ENCODE data around the gene EPHB3. TPM values are rescaled to one million over a fixed set of nuclear protein-coding genes. Genes with fewer than 3 reads are reported as not detected.

The EPHB3 gene
- total and polyA plus RNA-seq, 4 donors, result 0.50 to 9.0 (median 3.4) TPM

GRCh38 chr3:184551103-184551502 is 10.5 kb upstream of the EPHB3 start:
- ATAC-seq (ENCODE audit: low FRiP score), result no peak
- H3K4me3 ChIP-seq (ENCODE audit: low read length in 2 of 2), result no peak overlapping the region
- 91 to 92% methylated on average over 8 of the region's 8 CpGs for WGBS, 2 donors
- no peaks in the 10 kb centered on the region for H3K27me3 ChIP-seq (ENCODE audit: control insufficient read depth in 1 of 2, insufficient read depth in 2 of 2, low read length in 1 of 2)
- DNase-seq, result peak in 1 of 2 donors; percentile 45
- intact Hi-C loops (cut with DNase I), result no loop called here
- no peaks in the 10 kb centered on the region for H3K36me3 ChIP-seq (ENCODE audit: control insufficient read depth in 1 of 2, insufficient read depth in 2 of 2, low read length in 1 of 2)
- no peaks in the 10 kb centered on the region for H3K4me1 ChIP-seq (ENCODE audit: control insufficient read depth in 1 of 2, insufficient read depth in 2 of 2, low read length in 2 of 2)
- no peak overlapping the region for H3K27ac ChIP-seq (ENCODE audit: low read depth in 1 of 2, low read length in 2 of 2)
- no peaks in the 10 kb centered on the region for H3K9me3 ChIP-seq (ENCODE audit: control insufficient read depth, low read length)

GRCh38 chr3:184551614-184552256 is 9.8 kb upstream of the EPHB3 start:
- intact Hi-C loops (cut with DNase I), result no loop called here
- no peak overlapping the region for H3K27ac ChIP-seq (ENCODE audit: low read depth in 1 of 2, low read length in 2 of 2)
- no peak overlapping the region for H3K4me3 ChIP-seq (ENCODE audit: low read length in 2 of 2)
- peak in 1 of 2 donors; percentile 69 for DNase-seq
- no peaks in the 10 kb centered on the region for H3K9me3 ChIP-seq (ENCODE audit: control insufficient read depth, low read length)
- no peak for ATAC-seq (ENCODE audit: low FRiP score)
- H3K4me1 ChIP-seq (ENCODE audit: control insufficient read depth in 1 of 2, insufficient read depth in 2 of 2, low read length in 2 of 2), result no peaks in the 10 kb centered on the region
- 88 to 89% methylated on average over 12 of the region's 12 CpGs for WGBS, 2 donors
- H3K27me3 ChIP-seq (ENCODE audit: control insufficient read depth in 1 of 2, insufficient read depth in 2 of 2, low read length in 1 of 2), result no peaks in the 10 kb centered on the region
- H3K36me3 ChIP-seq (ENCODE audit: control insufficient read depth in 1 of 2, insufficient read depth in 2 of 2, low read length in 1 of 2), result no peaks in the 10 kb centered on the region

- Histone ChIP-seq H3K27me3 (ENCODE audit: control insufficient read depth in 1 of 2, insufficient read depth in 2 of 2, low read length in 1 of 2) (no peaks in the 10 kb centered on the region), H3K4me1 (ENCODE audit: control insufficient read depth in 1 of 2, insufficient read depth in 2 of 2, low read length in 2 of 2) (no peaks in the 10 kb centered on the region), H3K9me3 (ENCODE audit: control insufficient read depth, low read length) (no peaks in the 10 kb centered on the region), H3K27ac (ENCODE audit: low read depth in 1 of 2, low read length in 2 of 2) (no peak overlapping the region), H3K36me3 (ENCODE audit: control insufficient read depth in 1 of 2, insufficient read depth in 2 of 2, low read length in 1 of 2) (no peaks in the 10 kb centered on the region), H3K4me3 (ENCODE audit: low read length in 2 of 2) (no peak overlapping the region)
- no peak for ATAC-seq (ENCODE audit: low FRiP score)
- no peak for DNase-seq
- WGBS, 2 donors, result 91% methylated on average over 5 to 6 of the region's 6 CpGs
- intact Hi-C loops (cut with DNase I), result no loop called here
Measured at GRCh38 chr3:184552296-184552695, 9.3 kb upstream of the EPHB3 start.

- intact Hi-C loops (cut with DNase I), result no loop called here
- Histone ChIP-seq H3K9me3 (ENCODE audit: control insufficient read depth, low read length) (no peaks in the 10 kb centered on the region), H3K27ac (ENCODE audit: low read depth in 1 of 2, low read length in 2 of 2) (no peak overlapping the region), H3K27me3 (ENCODE audit: control insufficient read depth in 1 of 2, insufficient read depth in 2 of 2, low read length in 1 of 2) (no peaks in the 10 kb centered on the region), H3K36me3 (ENCODE audit: control insufficient read depth in 1 of 2, insufficient read depth in 2 of 2, low read length in 1 of 2) (no peaks in the 10 kb centered on the region), H3K4me1 (ENCODE audit: control insufficient read depth in 1 of 2, insufficient read depth in 2 of 2, low read length in 2 of 2) (no peaks in the 10 kb centered on the region), H3K4me3 (ENCODE audit: low read length in 2 of 2) (no peak overlapping the region)
- 88 to 93% methylated on average over 13 of the region's 13 CpGs for WGBS, 2 donors
- no peak for ATAC-seq (ENCODE audit: low FRiP score)
- no peak for DNase-seq
Measured at GRCh38 chr3:184552863-184553262, 8.7 kb upstream of the EPHB3 start.

DNA sequence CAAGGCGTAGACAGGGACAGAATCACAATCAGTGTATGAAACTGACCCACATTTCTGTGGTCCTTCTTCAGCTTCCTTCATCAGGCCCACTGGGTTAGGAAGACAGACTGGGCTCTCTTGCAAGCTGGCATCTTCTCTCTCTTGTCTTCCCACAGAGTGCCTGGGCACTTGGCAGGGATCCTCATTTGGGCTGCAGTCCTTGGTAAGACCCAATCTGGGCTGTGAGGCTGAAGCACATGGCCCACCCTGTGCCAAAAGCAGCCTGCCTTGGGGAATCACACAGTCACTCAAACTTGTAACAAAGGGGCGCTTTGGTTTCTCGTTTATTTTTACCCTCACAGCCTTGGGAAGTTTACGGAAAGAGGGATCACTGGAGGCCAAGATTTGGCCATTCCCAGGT is 8.2 kb upstream of the EPHB3 start:
- H3K27me3 ChIP-seq (ENCODE audit: control insufficient read depth in 1 of 2, insufficient read depth in 2 of 2, low read length in 1 of 2), result no peaks in the 10 kb centered on the region
- H3K4me1 ChIP-seq (ENCODE audit: control insufficient read depth in 1 of 2, insufficient read depth in 2 of 2, low read length in 2 of 2), result no peaks in the 10 kb centered on the region
- intact Hi-C loops (cut with DNase I), result no loop called here
- H3K27ac ChIP-seq (ENCODE audit: low read depth in 1 of 2, low read length in 2 of 2), result no peak overlapping the region
- H3K9me3 ChIP-seq (ENCODE audit: control insufficient read depth, low read length), result no peaks in the 10 kb centered on the region
- DNase-seq (no peak), ATAC-seq (ENCODE audit: low FRiP score) (no peak)
- WGBS, 2 donors, result 73% methylated on average over 4 of the region's 4 CpGs
- no peaks in the 10 kb centered on the region for H3K36me3 ChIP-seq (ENCODE audit: control insufficient read depth in 1 of 2, insufficient read depth in 2 of 2, low read length in 1 of 2)
- no peak overlapping the region for H3K4me3 ChIP-seq (ENCODE audit: low read length in 2 of 2)

- no peaks in the 10 kb centered on the region for H3K4me1 ChIP-seq (ENCODE audit: control insufficient read depth in 1 of 2, insufficient read depth in 2 of 2, low read length in 2 of 2)
- no peak overlapping the region for H3K4me3 ChIP-seq (ENCODE audit: low read length in 2 of 2)
- 94 to 96% methylated on average over 5 of the region's 5 CpGs for WGBS, 2 donors
- no peaks in the 10 kb centered on the region for H3K9me3 ChIP-seq (ENCODE audit: control insufficient read depth, low read length)
- H3K36me3 ChIP-seq (ENCODE audit: control insufficient read depth in 1 of 2, insufficient read depth in 2 of 2, low read length in 1 of 2), result no peaks in the 10 kb centered on the region
- intact Hi-C loops (cut with DNase I), result no loop called here
- no peak for ATAC-seq (ENCODE audit: low FRiP score)
- no peak overlapping the region for H3K27ac ChIP-seq (ENCODE audit: low read depth in 1 of 2, low read length in 2 of 2)
- no peak for DNase-seq
- no peaks in the 10 kb centered on the region for H3K27me3 ChIP-seq (ENCODE audit: control insufficient read depth in 1 of 2, insufficient read depth in 2 of 2, low read length in 1 of 2)
Measured at GRCh38 chr3:184554461-184554860, 7.1 kb upstream of the EPHB3 start.

- Histone ChIP-seq H3K27ac (ENCODE audit: low read depth in 1 of 2, low read length in 2 of 2) (no peak overlapping the region), H3K9me3 (ENCODE audit: control insufficient read depth, low read length) (no peaks in the 10 kb centered on the region), H3K4me1 (ENCODE audit: control insufficient read depth in 1 of 2, insufficient read depth in 2 of 2, low read length in 2 of 2) (no peaks in the 10 kb centered on the region), H3K27me3 (ENCODE audit: control insufficient read depth in 1 of 2, insufficient read depth in 2 of 2, low read length in 1 of 2) (no peaks in the 10 kb centered on the region), H3K36me3 (ENCODE audit: control insufficient read depth in 1 of 2, insufficient read depth in 2 of 2, low read length in 1 of 2) (no peaks in the 10 kb centered on the region), H3K4me3 (ENCODE audit: low read length in 2 of 2) (no peak overlapping the region)
- ATAC-seq (ENCODE audit: low FRiP score), result no peak
- no peak for DNase-seq
- 70 to 79% methylated on average over 15 of the region's 15 CpGs for WGBS, 2 donors
- intact Hi-C loops (cut with DNase I), result no loop called here
Measured at GRCh38 chr3:184556582-184557347, 4.8 kb upstream of the EPHB3 start.

DNA sequence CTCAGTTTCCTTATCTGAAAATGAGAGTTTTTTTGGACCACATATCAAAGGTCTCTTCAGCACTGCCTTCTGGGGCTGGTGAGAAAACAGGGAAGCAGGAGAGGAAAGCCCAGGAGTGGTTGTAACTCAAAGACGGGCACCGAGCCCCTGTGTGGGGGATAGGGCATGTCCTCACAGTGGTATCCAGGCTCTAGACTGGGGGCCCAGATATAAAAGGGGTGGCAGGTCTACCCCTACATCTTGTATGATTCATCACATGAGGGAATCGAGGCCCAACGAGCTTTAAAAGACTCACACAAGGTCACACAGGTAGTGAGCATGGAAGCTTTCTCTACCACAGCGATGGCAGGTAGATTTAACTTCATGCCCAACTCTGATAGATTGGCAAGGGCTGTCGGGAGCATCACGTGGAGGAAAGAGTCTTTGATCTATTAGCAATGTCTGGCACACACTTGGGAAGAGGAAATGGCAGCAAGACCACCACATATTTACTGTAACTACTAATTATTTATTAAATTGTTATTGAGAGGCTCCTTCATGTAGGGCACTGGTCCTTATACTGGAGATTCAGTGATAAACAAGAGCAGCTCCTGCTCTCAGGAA is 4.1 kb upstream of the EPHB3 start:
- ATAC-seq (ENCODE audit: low FRiP score) (no peak), DNase-seq (no peak)
- H3K27me3 ChIP-seq (ENCODE audit: control insufficient read depth in 1 of 2, insufficient read depth in 2 of 2, low read length in 1 of 2), result no peaks in the 10 kb centered on the region
- H3K9me3 ChIP-seq (ENCODE audit: control insufficient read depth, low read length), result no peaks in the 10 kb centered on the region
- no peak overlapping the region for H3K4me3 ChIP-seq (ENCODE audit: low read length in 2 of 2)
- no peaks in the 10 kb centered on the region for H3K36me3 ChIP-seq (ENCODE audit: control insufficient read depth in 1 of 2, insufficient read depth in 2 of 2, low read length in 1 of 2)
- no peak overlapping the region for H3K27ac ChIP-seq (ENCODE audit: low read depth in 1 of 2, low read length in 2 of 2)
- intact Hi-C loops (cut with DNase I), result no loop called here
- H3K4me1 ChIP-seq (ENCODE audit: control insufficient read depth in 1 of 2, insufficient read depth in 2 of 2, low read length in 2 of 2), result no peaks in the 10 kb centered on the region
- 82 to 85% methylated on average over 7 of the region's 7 CpGs for WGBS, 2 donors

- H3K4me3 ChIP-seq (ENCODE audit: low read length in 2 of 2), result no peak overlapping the region
- H3K27ac ChIP-seq (ENCODE audit: low read depth in 1 of 2, low read length in 2 of 2), result no peak overlapping the region
- DNase-seq (no peak), ATAC-seq (ENCODE audit: low FRiP score) (no peak)
- no peaks in the 10 kb centered on the region for H3K9me3 ChIP-seq (ENCODE audit: control insufficient read depth, low read length)
- 82 to 86% methylated on average over 6 of the region's 6 CpGs for WGBS, 2 donors
- no peaks in the 10 kb centered on the region for H3K4me1 ChIP-seq (ENCODE audit: control insufficient read depth in 1 of 2, insufficient read depth in 2 of 2, low read length in 2 of 2)
- no peaks in the 10 kb centered on the region for H3K27me3 ChIP-seq (ENCODE audit: control insufficient read depth in 1 of 2, insufficient read depth in 2 of 2, low read length in 1 of 2)
- no peaks in the 10 kb centered on the region for H3K36me3 ChIP-seq (ENCODE audit: control insufficient read depth in 1 of 2, insufficient read depth in 2 of 2, low read length in 1 of 2)
- intact Hi-C loops (cut with DNase I), result no loop called here
Measured at GRCh38 chr3:184558726-184559125, 2.9 kb upstream of the EPHB3 start.
